Endothelial cell of umbilical vein (primary cell): ENCODE measurements around the gene TSHZ1. TPM values are rescaled to one million over a fixed set of nuclear protein-coding genes. Genes with fewer than 3 reads are reported as not detected.

ENCODE experiments used
- BruUV-seq: library from RNA; stranded (reverse); fragments of 400-500 nt; replicated peaks from 2 replicates; lab custom pipeline; 2021; lab: Mats Ljungman, UMichigan
- CTCF ChIA-PET: fragments of 300-600, 350-600 bp; sonication (Branson Sonifier 250); formaldehyde crosslinking; loops from one replicate; lab custom pipeline; 2021; ENCODE audit warnings: antibody characterized with exemption, inconsistent platforms; lab: Charles Lee
- POLR2A ChIA-PET: fragments of 300-600, 350-600 bp; sonication (Branson Sonifier 250); formaldehyde crosslinking; loops from one replicate; lab custom pipeline; 2021; ENCODE audit warnings: antibody characterized with exemption, inconsistent platforms; lab: Charles Lee
- DNase-seq: peaks from one replicate; pipeline ENCODE4 v3.0.0-alpha.2; 2011; ENCODE audit warnings: low read depth, low spot score
- FAIRE-seq: peaks from 2 replicates; lab custom pipeline; 2011; peaks lifted over from hg19 to GRCh38; lab: Jason Lieb, UNC
- H2AFZ ChIP-seq: 2 replicates; pipeline ENCODE4 v1.6.0; 2012; ENCODE audit warnings: low read depth, low read length, control low read depth, inconsistent platforms
- H3K27ac ChIP-seq: 2 replicates; pipeline ENCODE4 v1.5.1; 2011; ENCODE audit warnings: low read depth, mild to moderate bottlenecking, control low read depth, low read length, moderate library complexity; ENCODE audit not compliant: insufficient read depth
- H3K27me3 ChIP-seq, 2 experiments: 2 replicates each; pipeline versions ENCODE4 v1.6.0 to v1.6.1; 2011; ENCODE audit warnings: low read length in 2 of 2, mixed read lengths in 1 of 2; ENCODE audit not compliant: control insufficient read depth in 2 of 2, insufficient read depth in 2 of 2
- H3K36me3 ChIP-seq, 2 experiments: 2 replicates in 1 of 2; 3 replicates in 1 of 2; pipeline ENCODE4 v1.5.1; 2011; ENCODE audit warnings: low read length in 2 of 2, mild to moderate bottlenecking in 1 of 2, moderate library complexity in 1 of 2; ENCODE audit not compliant: control insufficient read depth in 2 of 2, insufficient read depth in 2 of 2; ENCODE audit errors: extremely low read depth in 1 of 2
- H3K4me1 ChIP-seq: 3 replicates; pipeline ENCODE4 v1.5.1; 2011; ENCODE audit warnings: mild to moderate bottlenecking, low read length; ENCODE audit not compliant: control insufficient read depth, insufficient read depth; ENCODE audit errors: extremely low read depth
- H3K4me2 ChIP-seq: 2 replicates; pipeline ENCODE4 v1.6.1; 2011; ENCODE audit warnings: low read length, control low read depth, mixed read lengths; ENCODE audit not compliant: insufficient read depth
- H3K4me3 ChIP-seq, 3 experiments: fragments of 200-600 bp in 1 of 3; sonication (generic), shearing (Covaris generic) in 1 of 3; replicated peaks in 1 of 3; 2 replicates each; pipeline ENCODE4 v1.5.1; 2011 to 2016; ENCODE audit warnings: control low read depth in 3 of 3, low read length in 3 of 3, mild to moderate bottlenecking in 2 of 3, inconsistent platforms in 1 of 3, low read depth in 1 of 3, moderate library complexity in 1 of 3; ENCODE audit not compliant: insufficient read depth in 1 of 3
- H3K79me2 ChIP-seq: 2 replicates; pipeline ENCODE4 v1.6.0; 2012; ENCODE audit warnings: low read length, inconsistent platforms; ENCODE audit not compliant: control insufficient read depth, insufficient read depth
- H3K9ac ChIP-seq: replicated peaks from 2 replicates; pipeline ENCODE3; 2011; ENCODE audit warnings: low read length, control low read depth; ENCODE audit not compliant: insufficient read depth; ENCODE audit errors: extremely low read depth
- H3K9me1 ChIP-seq: replicated peaks from 3 replicates; pipeline ENCODE4 v1.6.0; 2011; ENCODE audit warnings: mild to moderate bottlenecking, low read length; ENCODE audit not compliant: control insufficient read depth, insufficient read depth; ENCODE audit errors: extremely low read depth
- H3K9me3 ChIP-seq: replicated peaks from 2 replicates; pipeline ENCODE4 v1.5.1; 2012; ENCODE audit warnings: low read length, inconsistent platforms; ENCODE audit not compliant: control insufficient read depth, insufficient read depth
- H4K20me1 ChIP-seq: replicated peaks from 2 replicates; pipeline ENCODE3; 2011; ENCODE audit warnings: mild to moderate bottlenecking, low read length; ENCODE audit not compliant: control insufficient read depth, insufficient read depth; ENCODE audit errors: extremely low read depth
- CTCF ChIP-seq, 2 donors: IDR thresholded peaks; 1 replicate in 1 of 2; 2 replicates in 1 of 2; pipeline ENCODE4 v1.5.1; 2011; ENCODE audit warnings: low read length in 2 of 2, mild to moderate bottlenecking in 2 of 2, moderate library complexity in 2 of 2, control low read depth in 1 of 2, inconsistent platforms in 1 of 2, low read depth in 1 of 2; ENCODE audit not compliant: insufficient read depth in 1 of 2; ENCODE audit errors: extremely low read depth in 1 of 2
- JUN ChIP-seq: IDR thresholded peaks from 2 replicates; pipeline ENCODE4 v1.6.1; 2011; ENCODE audit warnings: borderline replicate concordance, low read depth; ENCODE audit not compliant: insufficient read length, insufficient read depth
- MAX ChIP-seq: IDR thresholded peaks from 2 replicates; pipeline ENCODE4 v1.6.1; 2011; ENCODE audit not compliant: insufficient read depth, insufficient read length
- MYC ChIP-seq: IDR thresholded peaks from one replicate; pipeline ENCODE4 v1.6.1; 2011; ENCODE audit warnings: mild to moderate bottlenecking, low read depth, low read length
- POLR2A ChIP-seq: IDR thresholded peaks from 2 replicates; pipeline ENCODE4 v1.6.1; 2012; ENCODE audit warnings: low read depth, mild to moderate bottlenecking, control low read depth, low read length
- POLR2AphosphoS5 ChIP-seq: IDR thresholded peaks from 2 replicates; pipeline ENCODE4 v1.6.1; 2012; ENCODE audit warnings: low read depth, mild to moderate bottlenecking, control low read depth, low read length, moderate library complexity; ENCODE audit not compliant: insufficient read depth
- dilution Hi-C: fragments of 300-500 bp; cut with MboI; formaldehyde crosslinking; loops from one replicate; pipeline ENCODE4 v1.15.0; 2019; ENCODE audit warnings: low sequenced_read_pairs; ENCODE audit not compliant: extremely low pct_ligation_motif_present
- intact Hi-C: fragments of 100-400 bp; cut with micrococcal nuclease; formaldehyde crosslinking; loops from one replicate; pipeline ENCODE4 v1.10.0; 2022
- polyA plus RNA-seq, 4 experiments: library from polyadenylated mRNA; depleted of rRNA in 3 of 4; stranded (reverse) in 3 of 4; unstranded in 1 of 4; fragments of >200 nt; gene quantifications; 2 replicates each; pipeline versions ENCODE4 v1.2.1 to v1.2.3, GENCODE V29; 2011 to 2012; ENCODE audit warnings: missing spikeins in 1 of 4
- total RNA-seq: library from RNA; stranded (reverse); gene quantifications from 2 replicates; pipeline ENCODE4 v1.2.3, GENCODE V29; 2021

Gene TSHZ1
- total and polyA plus RNA-seq, 2 donors (not counting 3 experiments of a cell fraction or from before 2014, with no cell fraction given): 4.2 to 10.2 TPM

- POLR2A ChIA-PET: no interaction called here
- Histone ChIP-seq H3K4me2 (no peak overlapping the region), H3K79me2 (peaks cover 2% of the 10 kb centered on the region), H2AFZ (no peak overlapping the region), H3K27me3 (no peaks in the 10 kb centered on the region), H3K9me1 (no peaks in the 10 kb centered on the region), H3K4me1 (peaks cover 15% of the 10 kb centered on the region), H4K20me1 (no peaks in the 10 kb centered on the region), H3K27ac (no peak overlapping the region), H3K9ac (no peak overlapping the region), H3K4me3 (no peak overlapping the region), H3K9me3 (no peaks in the 10 kb centered on the region), H3K36me3 (no peaks in the 10 kb centered on the region)
- TF ChIP-seq POLR2AphosphoS5 (no peak), POLR2A (no peak), MAX (no peak), JUN (no peak), MYC (no peak)
- dilution Hi-C loops (no loop called here), intact Hi-C loops (no loop called here)
- DNase-seq (no peak), FAIRE-seq (no peak)
- BruUV-seq: no TSS peak
- CTCF ChIA-PET: no interaction called here
Measured at GRCh38 chr18:75241705-75242104, 31.1 kb downstream of the TSHZ1 start.

- FAIRE-seq: no peak
- Histone ChIP-seq H3K4me2 (no peak overlapping the region), H3K79me2 (peaks cover 13% of the 10 kb centered on the region), H3K27me3 (no peaks in the 10 kb centered on the region), H2AFZ (no peak overlapping the region), H4K20me1 (no peaks in the 10 kb centered on the region), H3K9me1 (no peaks in the 10 kb centered on the region), H3K9me3 (no peaks in the 10 kb centered on the region), H3K4me1 (peaks cover 17% of the 10 kb centered on the region), H3K4me3 (no peak overlapping the region), H3K36me3 (no peaks in the 10 kb centered on the region), H3K27ac (no peak overlapping the region), H3K9ac (no peak overlapping the region)
- POLR2A ChIA-PET: no interaction called here
- intact Hi-C loops: no loop called here
- BruUV-seq: no TSS peak
- DNase-seq: no peak
- TF ChIP-seq JUN (no peak), CTCF (IDR thresholded peaks at IDR 0.05; ENCODE audit: extremely low read depth in 1 of 2, insufficient read depth in 1 of 2, low read depth in 1 of 2, low read length in 2 of 2) (peak; percentile 6 to 15)
- CTCF ChIA-PET: interaction anchor here (1.6 to 2.0 kb wide), 2 partner anchors 14 to 592 kb away, joined by 6 to 7 read pairs; no protein-coding TSS in a partner anchor
- dilution Hi-C loops: no loop called here
Measured at GRCh38 chr18:75244351-75245313, 34.0 kb downstream of the TSHZ1 start.
